Osteoblast (primary cell): Measurements from ENCODE around the gene GKN2. TPM values are rescaled to one million over a fixed set of nuclear protein-coding genes. Genes with fewer than 3 reads are reported as not detected.

Experiments
- DNase-seq: peaks from one replicate; pipeline ENCODE4 v3.0.0; 2011; ENCODE audit warnings: low spot score, mixed read lengths; ENCODE audit not compliant: insufficient read length; ENCODE audit errors: missing footprints
- H2AFZ ChIP-seq: 2 replicates; pipeline ENCODE4 v1.6.0; 2011; ENCODE audit warnings: mild to moderate bottlenecking, low read length
- H3K27ac ChIP-seq: 2 replicates; pipeline ENCODE4 v1.5.1; 2011; ENCODE audit warnings: mild to moderate bottlenecking, low read depth, low read length, moderate library complexity
- H3K27me3 ChIP-seq: 2 replicates; pipeline ENCODE4 v1.6.0; 2012; ENCODE audit warnings: mild to moderate bottlenecking, control low read depth, inconsistent platforms, low read length, moderate library complexity; ENCODE audit not compliant: insufficient read depth
- H3K36me3 ChIP-seq: 2 replicates; pipeline ENCODE4 v1.5.1; 2011; ENCODE audit warnings: mild to moderate bottlenecking, low read length, control low read depth, moderate library complexity; ENCODE audit not compliant: insufficient read depth
- H3K4me1 ChIP-seq: 2 replicates; pipeline ENCODE4 v1.5.1; 2011; ENCODE audit warnings: mild to moderate bottlenecking, low read length, control low read depth, moderate library complexity; ENCODE audit not compliant: insufficient read depth
- H3K4me2 ChIP-seq: 2 replicates; pipeline ENCODE4 v1.6.0; 2011; ENCODE audit warnings: mild to moderate bottlenecking, low read length; ENCODE audit not compliant: insufficient read depth
- H3K4me3 ChIP-seq: fragments of 200-600 bp; sonication (generic); 3 replicates; pipeline ENCODE4 v1.5.1; 2012; ENCODE audit warnings: mild to moderate bottlenecking, low read length, inconsistent platforms; ENCODE audit not compliant: insufficient read depth
- H3K79me2 ChIP-seq: 2 replicates; pipeline ENCODE4 v1.6.0; 2012; ENCODE audit warnings: mild to moderate bottlenecking, low read length, control low read depth, inconsistent platforms; ENCODE audit not compliant: insufficient read depth
- H3K9me3 ChIP-seq: 2 replicates; pipeline ENCODE4 v1.5.1; 2011; ENCODE audit warnings: low read depth, low read length, control low read depth
- H4K20me1 ChIP-seq: 2 replicates; pipeline ENCODE4 v1.6.0; 2012; ENCODE audit warnings: mild to moderate bottlenecking, low read length, control low read depth; ENCODE audit not compliant: insufficient read depth
- total RNA-seq: library from RNA; depleted of rRNA; stranded (reverse); fragments of >200 nt; gene quantifications from 2 replicates; pipeline ENCODE4 v1.2.3, GENCODE V29; 2012
- TF ChIP-seq, protein P1 (sequence below): IDR thresholded peaks from 2 replicates; pipeline ENCODE4 v1.5.1; 2011; ENCODE audit warnings: mild to moderate bottlenecking, low read depth, low read length, moderate library complexity; ENCODE audit errors: extremely low read depth

The GKN2 gene
- total RNA-seq, 1 donor = not detected

DNA sequence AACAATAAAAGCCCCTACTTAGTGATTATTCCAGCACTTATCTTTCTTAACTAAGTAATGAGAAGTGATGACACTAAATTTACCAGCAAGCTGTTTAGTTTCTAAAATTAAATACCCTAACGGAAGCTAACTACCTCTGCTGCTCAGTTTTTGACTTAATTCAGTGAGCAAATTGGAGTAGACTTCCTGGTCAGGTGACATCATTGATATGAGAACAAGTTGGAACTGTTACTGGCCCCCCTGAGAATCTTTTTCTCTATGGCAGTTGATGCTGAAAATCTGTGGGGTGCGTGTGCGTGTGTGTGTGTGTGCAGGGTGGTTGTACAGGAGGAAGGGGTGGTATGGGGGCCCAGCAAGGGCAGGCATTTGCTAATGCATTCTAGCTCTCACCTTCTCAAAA lies 46.0 kb downstream of the GKN2 start:
- H3K79me2 ChIP-seq = no peaks in the 10 kb centered on the region
- H3K4me2 ChIP-seq = no peak overlapping the region
- H2AFZ ChIP-seq = no peak overlapping the region
- H3K9me3 ChIP-seq = no peaks in the 10 kb centered on the region
- no peak for DNase-seq
- H3K27me3 ChIP-seq = peaks cover 10% of the 10 kb centered on the region
- no peaks in the 10 kb centered on the region for H3K36me3 ChIP-seq
- TF ChIP-seq, protein P1, sequence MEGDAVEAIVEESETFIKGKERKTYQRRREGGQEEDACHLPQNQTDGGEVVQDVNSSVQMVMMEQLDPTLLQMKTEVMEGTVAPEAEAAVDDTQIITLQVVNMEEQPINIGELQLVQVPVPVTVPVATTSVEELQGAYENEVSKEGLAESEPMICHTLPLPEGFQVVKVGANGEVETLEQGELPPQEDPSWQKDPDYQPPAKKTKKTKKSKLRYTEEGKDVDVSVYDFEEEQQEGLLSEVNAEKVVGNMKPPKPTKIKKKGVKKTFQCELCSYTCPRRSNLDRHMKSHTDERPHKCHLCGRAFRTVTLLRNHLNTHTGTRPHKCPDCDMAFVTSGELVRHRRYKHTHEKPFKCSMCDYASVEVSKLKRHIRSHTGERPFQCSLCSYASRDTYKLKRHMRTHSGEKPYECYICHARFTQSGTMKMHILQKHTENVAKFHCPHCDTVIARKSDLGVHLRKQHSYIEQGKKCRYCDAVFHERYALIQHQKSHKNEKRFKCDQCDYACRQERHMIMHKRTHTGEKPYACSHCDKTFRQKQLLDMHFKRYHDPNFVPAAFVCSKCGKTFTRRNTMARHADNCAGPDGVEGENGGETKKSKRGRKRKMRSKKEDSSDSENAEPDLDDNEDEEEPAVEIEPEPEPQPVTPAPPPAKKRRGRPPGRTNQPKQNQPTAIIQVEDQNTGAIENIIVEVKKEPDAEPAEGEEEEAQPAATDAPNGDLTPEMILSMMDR = no peak
- peaks cover 7% of the 10 kb centered on the region for H3K4me1 ChIP-seq
- H4K20me1 ChIP-seq = no peaks in the 10 kb centered on the region
- no peak overlapping the region for H3K4me3 ChIP-seq
- no peak overlapping the region for H3K27ac ChIP-seq

- TF ChIP-seq, protein P1 = no peak
- H3K4me3 ChIP-seq = no peak overlapping the region
- DNase-seq = no peak
- H3K36me3 ChIP-seq = no peaks in the 10 kb centered on the region
- no peaks in the 10 kb centered on the region for H3K9me3 ChIP-seq
- no peak overlapping the region for H3K27ac ChIP-seq
- peaks cover 7% of the 10 kb centered on the region for H3K4me1 ChIP-seq
- H3K4me2 ChIP-seq = no peak overlapping the region
- H3K27me3 ChIP-seq = peaks cover 15% of the 10 kb centered on the region
- no peak overlapping the region for H2AFZ ChIP-seq
- no peaks in the 10 kb centered on the region for H4K20me1 ChIP-seq
- no peaks in the 10 kb centered on the region for H3K79me2 ChIP-seq
These were observed 47.6 kb downstream of the GKN2 start for GRCh38 chr2:68905116-68905515.

GRCh38 chr2:68901561-68901960 lies 51.1 kb downstream of the GKN2 start:
- Histone ChIP-seq H2AFZ (no peak overlapping the region), H4K20me1 (no peaks in the 10 kb centered on the region), H3K4me1 (no peaks in the 10 kb centered on the region), H3K27ac (no peak overlapping the region), H3K36me3 (no peaks in the 10 kb centered on the region), H3K4me2 (no peak overlapping the region), H3K79me2 (no peaks in the 10 kb centered on the region), H3K4me3 (no peak overlapping the region), H3K27me3 (peaks cover 40% of the 10 kb centered on the region), H3K9me3 (no peaks in the 10 kb centered on the region)
- TF ChIP-seq, protein P1 = no peak
- DNase-seq = no peak

GRCh38 chr2:68901199-68901514 lies 51.5 kb downstream of the GKN2 start:
- Histone ChIP-seq H3K4me3 (no peak overlapping the region), H3K27me3 (peaks cover 40% of the 10 kb centered on the region), H3K9me3 (no peaks in the 10 kb centered on the region), H3K4me2 (no peak overlapping the region), H3K4me1 (no peaks in the 10 kb centered on the region), H3K27ac (no peak overlapping the region), H3K36me3 (no peaks in the 10 kb centered on the region), H4K20me1 (no peaks in the 10 kb centered on the region), H2AFZ (no peak overlapping the region), H3K79me2 (no peaks in the 10 kb centered on the region)
- TF ChIP-seq, protein P1 = peak; percentile 30
- DNase-seq = no peak
